Stimulated activated CD8-positive, alpha-beta memory T cell treated with anti-CD3 and anti-CD28 coated beads, Interleukin-7, amount 100 ng/mL, for 4 hours (primary cell): ENCODE results near the gene SYNM.
A peak's percentile ranks its signal among the peaks of the same experiment; 100 is the strongest.
"Not testable (repeated sequence)": the region's sequence is repeated elsewhere in the genome, so short reads cannot be mapped to it uniquely, and the experiment has no call there.

Experiments
- DNase-seq, 2 donors: peaks; one replicate each; pipeline ENCODE4 v3.0.0-alpha.2; 2020; ENCODE audit warnings: low read depth in 2 of 2

SYNM gene, protein sequence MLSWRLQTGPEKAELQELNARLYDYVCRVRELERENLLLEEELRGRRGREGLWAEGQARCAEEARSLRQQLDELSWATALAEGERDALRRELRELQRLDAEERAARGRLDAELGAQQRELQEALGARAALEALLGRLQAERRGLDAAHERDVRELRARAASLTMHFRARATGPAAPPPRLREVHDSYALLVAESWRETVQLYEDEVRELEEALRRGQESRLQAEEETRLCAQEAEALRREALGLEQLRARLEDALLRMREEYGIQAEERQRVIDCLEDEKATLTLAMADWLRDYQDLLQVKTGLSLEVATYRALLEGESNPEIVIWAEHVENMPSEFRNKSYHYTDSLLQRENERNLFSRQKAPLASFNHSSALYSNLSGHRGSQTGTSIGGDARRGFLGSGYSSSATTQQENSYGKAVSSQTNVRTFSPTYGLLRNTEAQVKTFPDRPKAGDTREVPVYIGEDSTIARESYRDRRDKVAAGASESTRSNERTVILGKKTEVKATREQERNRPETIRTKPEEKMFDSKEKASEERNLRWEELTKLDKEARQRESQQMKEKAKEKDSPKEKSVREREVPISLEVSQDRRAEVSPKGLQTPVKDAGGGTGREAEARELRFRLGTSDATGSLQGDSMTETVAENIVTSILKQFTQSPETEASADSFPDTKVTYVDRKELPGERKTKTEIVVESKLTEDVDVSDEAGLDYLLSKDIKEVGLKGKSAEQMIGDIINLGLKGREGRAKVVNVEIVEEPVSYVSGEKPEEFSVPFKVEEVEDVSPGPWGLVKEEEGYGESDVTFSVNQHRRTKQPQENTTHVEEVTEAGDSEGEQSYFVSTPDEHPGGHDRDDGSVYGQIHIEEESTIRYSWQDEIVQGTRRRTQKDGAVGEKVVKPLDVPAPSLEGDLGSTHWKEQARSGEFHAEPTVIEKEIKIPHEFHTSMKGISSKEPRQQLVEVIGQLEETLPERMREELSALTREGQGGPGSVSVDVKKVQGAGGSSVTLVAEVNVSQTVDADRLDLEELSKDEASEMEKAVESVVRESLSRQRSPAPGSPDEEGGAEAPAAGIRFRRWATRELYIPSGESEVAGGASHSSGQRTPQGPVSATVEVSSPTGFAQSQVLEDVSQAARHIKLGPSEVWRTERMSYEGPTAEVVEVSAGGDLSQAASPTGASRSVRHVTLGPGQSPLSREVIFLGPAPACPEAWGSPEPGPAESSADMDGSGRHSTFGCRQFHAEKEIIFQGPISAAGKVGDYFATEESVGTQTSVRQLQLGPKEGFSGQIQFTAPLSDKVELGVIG (N-terminal part only)

DNA sequence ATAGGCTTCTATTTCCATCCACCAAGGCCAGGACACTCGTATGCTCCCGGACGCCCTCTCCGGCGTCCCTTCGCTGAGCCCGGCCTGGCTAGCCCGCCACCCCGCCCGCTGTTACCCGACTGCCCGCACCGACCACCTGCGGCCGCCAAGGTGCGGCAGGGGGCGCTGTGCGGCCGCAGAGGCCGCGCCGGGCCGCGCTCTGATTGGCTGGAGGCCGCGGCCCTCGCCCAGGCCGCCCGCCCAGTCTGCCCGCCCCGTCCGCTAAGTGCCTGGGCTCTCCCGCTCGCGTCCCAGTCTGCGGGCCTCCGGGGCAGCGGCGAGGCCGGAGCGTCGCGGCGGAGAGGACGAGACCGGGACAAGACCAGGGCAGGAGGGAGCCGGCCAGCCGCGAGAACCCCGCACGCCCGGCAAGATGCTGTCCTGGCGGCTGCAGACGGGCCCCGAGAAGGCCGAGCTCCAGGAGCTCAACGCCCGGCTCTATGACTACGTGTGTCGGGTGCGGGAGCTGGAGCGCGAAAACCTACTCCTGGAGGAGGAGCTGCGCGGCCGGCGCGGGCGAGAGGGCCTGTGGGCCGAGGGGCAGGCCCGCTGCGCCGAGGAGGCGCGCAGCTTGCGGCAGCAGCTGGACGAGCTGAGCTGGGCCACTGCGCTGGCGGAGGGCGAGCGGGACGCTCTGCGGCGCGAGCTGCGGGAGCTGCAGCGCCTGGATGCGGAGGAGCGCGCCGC is at the start of gene SYNM:
Gene SYNM, plus strand, starts transcription at position 293 of the 726 bp plus-strand sequence. Its CDS starts 120 bp downstream, at position 413.
- DNase-seq = no peak

DNA sequence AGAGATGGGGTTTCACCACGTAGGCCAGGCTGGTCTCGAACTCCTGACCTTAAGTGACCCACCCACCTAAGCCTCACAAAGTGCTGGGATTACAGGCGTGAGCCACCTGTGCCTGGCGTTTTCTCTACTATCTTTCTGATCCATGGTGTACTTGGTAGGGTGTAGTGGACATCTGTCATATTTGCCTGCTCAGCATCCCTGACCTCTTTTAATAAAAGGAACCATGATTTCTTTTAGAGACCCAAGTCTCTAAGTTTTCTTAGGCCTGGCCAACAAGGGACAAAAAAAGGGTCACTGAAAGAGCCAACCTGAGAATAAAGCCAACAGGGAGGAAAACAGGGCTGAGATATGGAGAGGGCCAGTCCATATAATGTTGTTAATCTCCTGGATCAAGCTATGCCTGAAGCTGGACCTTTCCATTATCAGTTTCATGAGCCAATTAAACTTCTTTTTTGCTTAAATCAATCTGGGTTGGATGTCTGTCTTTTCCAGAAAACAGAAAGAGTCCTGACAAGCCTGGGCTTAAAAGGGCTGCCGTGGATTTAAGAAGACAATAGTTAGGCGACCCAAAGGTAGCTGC is 49.2 kb upstream of the SYNM start:
- DNase-seq = no peak

DNA sequence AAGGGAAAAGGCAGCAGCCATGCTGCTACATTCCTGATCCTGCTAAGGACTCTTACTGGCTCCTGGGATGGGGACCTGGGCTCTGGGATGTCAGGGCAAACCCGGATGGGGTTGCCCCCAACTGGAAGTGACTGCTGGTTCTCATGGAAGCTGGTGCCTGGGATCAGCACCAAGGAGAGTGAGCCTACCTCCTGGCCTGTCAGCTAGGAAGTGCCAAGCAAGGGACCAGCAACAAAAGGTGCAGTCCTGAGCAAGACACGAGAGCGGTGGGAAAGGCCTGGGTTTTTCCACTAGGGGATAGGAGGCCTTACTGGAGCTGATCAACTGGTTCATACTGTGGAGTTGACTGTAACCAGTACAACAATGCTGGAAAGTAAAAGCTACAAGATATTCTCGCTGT is 47.9 kb upstream of the SYNM start:
- DNase-seq = no peak

DNA sequence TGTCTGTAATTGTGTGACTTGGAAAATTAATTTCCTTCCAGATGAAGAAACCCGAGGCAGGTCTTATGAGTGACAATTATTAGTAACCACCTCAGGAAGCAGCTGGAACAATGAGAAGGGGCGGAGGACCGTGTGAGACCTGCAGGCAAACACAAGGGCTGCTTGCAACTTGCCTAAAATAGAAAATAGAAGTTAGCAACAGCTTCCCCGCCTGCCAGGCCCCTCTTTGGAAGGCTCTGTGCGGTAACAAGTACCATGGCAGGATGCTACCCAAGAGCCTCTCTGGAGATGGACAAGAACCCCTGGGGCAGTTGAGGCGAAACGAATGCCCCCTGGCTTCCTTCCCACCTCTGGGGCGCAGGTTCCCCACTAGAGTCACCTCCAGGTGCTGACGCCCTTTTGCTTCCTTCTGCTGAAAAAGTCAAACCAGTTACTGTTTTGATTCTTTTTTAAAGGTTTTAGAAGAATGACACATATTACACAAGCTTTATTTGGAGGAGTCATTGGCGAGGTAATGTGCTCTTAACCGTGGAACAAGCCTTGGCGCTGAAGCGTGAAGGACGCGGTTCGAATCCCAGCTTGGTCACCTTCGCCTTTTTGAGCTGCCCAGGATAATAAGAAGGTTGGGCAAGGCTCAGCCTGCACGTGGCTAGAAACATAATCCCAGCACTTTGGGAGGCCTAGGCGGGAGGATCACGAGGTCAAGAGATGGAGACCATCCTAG is 47.0 kb upstream of the SYNM start:
- DNase-seq = no peak

DNA sequence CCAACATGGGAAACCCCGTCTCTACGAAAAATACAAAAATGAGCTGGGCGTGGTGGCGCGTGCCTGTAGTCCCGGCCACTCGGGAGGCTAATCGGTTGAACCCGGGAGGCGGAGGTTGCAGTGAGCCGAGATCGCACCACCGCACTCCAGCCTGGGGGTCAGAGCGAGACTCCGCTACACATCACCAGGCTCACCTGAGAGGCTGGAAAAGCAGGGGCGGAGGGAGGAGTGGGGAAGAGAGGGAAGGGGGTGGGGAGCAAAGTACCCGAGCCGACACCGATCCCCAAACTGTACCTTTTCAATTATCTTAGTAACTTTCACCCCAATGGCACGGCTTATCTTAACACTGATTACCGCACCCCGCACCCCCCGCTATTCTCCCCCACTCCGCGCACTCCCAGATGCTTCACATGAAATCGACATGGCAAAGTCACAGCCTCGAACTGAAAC is 46.4 kb upstream of the SYNM start:
- DNase-seq = no peak

DNA sequence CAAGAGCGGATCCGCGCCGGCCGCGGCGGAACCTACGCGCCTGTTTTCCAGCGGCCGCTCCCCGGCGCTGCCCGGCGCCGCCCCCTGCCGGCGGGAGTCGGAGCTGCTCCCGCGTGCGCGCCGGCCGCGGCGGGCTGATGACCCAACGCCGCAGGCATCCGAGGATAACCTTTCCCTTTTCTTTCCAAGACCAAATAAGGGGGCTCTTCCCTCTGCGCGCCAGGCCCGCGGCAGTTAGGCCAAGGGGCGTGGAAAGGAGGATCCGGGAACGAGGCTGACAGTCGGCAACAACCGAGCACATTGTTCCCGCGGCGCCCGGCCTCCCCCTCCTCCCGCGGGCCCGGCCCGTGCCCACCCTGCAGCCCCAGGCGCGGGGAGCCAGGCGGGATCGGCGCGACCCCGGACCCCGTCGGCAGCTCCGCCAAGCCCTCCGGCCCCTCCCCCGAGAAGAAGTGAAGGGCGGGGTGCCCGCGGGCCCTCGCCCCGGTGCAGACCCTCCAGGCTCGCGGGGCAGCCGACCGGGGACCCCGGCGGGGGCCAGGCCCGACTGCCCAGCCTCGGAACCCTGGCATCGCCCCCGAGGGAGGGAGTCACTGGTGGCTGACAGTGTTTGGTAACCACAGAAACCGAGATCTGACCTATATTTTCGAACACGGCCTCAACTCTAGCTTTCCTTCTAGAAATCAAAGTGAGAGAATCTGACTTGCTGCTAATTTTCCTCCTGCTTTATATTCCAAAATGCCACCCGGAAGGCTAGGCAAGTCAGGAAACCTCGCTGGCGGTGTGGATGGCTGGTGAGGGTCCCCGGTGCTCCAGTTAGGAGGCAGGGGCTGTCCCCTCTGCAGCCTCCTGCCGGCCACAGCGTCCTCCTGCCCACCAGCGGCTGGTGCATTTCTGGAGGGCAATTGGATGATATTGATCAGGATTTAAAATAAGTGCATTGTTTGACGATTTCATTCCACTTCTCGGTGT is 45.6 kb upstream of the SYNM start:
- peak in 1 of 2 donors; percentile 27 for DNase-seq

DNA sequence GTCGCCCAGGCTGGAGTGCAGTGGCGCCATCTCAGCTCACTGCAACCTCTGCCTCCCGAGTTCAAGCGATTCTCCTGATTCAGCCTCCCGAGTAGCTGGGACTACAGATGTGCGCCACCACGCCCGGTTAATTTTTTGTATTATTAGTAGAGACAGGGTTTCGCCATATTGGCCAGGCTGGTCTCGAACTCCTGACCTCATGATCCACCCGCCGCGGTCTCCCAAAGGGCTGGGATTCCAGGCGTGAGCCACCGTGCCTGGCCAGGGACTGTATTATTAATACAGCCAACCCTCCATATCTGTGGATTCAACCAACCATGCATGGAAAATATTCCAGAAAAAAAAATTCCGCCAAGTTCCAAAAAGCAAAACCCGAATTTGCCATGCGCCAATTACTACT is 44.7 kb upstream of the SYNM start:
- not testable (repeated sequence) for DNase-seq

DNA sequence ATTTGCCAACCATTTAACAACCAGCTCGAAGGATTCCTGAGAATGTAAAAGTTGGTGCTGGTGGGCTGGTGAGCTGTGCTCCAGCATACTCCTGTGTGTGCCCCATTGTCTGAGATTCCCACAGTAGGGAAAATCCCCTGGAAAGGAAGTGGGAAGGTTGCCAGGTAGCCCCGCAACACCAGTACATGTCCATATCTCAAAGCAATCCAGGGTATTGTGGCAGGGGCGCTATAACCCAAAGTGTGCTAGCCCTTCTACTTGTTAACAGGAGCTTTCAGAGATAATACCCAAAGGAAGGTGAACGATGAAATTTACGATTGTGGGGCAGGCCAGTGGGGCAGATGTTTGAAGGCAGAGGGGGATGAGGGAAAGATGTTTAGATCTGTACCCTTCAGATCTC is 42.7 kb upstream of the SYNM start:
- DNase-seq = no peak

DNA sequence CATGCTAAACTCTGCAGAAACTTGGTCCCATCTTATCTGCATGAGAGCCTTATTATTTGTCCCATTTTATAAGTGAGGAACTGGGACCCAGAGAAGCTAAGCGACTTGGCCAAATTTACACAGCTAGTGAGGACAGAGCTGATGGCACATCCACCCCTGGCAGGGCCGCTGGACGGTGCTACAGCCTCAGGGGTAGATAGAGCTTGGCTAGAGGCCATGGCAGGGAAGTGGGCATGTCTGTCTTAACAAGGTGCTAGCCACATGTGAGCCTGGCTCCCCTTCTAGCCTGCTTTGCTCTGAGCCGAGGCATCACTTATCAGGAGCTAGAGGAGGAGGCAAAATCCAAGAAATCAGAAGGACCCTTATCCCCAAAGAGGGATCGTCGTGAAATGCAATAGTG is 36.7 kb upstream of the SYNM start:
- no peak for DNase-seq

DNA sequence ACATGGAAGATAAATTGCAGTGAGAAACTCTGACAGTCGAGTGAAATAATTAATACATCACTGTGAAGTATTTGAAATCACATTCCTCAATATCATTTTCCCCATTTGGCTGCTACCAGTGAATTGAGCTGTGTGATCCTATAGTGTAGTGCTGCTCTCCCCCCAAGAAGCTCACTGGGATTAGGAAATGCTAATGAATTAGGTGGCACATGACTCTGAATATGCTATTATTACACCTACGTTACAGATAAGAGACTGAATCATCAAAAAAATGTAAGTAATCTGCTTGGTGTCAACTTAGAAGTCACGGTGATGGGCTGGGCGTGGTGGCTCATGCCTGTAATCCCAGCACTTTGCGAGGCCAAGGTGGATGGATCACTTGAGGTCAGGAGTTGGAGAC is 34.7 kb upstream of the SYNM start:
- DNase-seq = no peak

DNA sequence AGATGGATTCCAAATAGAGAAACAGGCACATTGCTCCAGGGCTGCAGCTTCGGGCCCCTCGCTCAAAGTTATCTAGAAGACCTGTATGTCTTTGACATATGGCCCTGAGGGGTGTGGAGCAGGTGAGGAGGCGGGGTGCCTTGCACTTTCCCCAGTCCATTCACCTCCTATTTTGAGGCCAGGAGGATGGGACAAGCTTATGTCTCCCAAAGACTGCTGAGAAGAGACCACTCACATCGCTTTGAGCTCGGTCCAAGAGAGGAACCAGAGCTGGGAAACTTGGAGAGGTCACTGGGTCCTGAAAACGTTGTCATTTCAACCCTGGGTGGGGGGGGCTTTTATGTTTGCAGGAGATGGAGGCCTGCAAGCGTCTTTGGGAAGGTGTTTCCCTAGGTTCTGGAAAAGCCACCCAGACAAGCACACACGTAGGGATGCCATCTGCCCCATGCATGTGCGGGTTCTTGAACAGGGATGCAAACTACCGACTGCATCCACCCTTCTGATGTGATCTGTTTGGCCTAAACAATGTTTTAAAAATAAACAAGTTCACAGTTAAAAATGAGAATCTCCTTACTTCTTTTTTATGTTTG is 33.7 kb upstream of the SYNM start:
- no peak for DNase-seq

DNA sequence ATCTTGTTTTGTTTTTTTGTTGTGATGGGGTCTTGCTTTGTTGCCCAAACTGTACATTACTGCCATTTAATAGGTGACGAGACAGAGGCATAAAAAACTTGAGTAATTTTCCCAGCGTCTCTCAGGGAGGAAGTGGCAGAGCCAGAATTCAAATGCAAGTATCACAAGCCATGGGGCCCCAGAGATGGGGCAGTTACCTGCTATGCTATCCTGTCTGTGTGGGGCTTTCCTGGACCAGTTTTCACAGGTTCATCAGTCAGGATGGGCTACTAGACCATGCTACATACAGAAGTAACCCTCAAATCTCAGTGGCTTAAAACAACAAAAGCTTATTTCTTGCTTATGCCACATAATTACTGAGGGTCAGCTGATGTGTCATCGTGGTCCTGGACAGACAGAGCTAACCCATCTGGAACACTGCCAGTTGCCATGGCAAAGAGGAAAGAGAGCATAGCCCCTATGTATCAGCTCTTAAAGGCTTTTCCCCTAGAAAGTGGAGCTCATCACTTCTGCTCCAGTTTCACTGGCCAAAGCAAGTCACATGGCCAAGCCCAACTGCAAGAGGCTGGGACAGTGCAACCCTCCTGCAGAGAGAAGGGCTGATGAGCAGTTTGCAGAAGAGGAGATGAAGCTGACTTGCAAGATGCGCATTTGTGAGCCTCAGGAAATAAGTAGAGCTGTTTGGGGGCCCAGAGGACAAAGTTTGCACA is 31.7 kb upstream of the SYNM start:
- DNase-seq = no peak

DNA sequence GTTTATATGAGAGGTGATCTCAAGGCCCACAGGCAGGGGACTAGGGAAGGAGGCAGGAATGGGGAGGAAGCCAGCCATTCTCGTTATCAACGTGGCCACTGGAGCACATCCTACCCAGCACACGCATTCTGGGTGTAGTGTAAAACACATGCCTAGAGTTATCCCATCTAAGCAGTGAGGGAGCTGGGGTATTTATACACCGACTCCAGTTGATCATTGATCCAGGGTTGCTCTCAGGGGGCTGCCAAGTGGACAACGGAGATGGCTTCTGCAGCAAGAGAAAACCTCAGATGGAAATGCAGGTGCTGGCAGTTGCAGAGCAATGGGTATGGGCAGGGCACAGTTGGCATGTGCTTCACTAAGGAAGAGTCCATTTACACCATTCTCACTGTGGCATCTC is 30.4 kb upstream of the SYNM start:
- DNase-seq = no peak

DNA sequence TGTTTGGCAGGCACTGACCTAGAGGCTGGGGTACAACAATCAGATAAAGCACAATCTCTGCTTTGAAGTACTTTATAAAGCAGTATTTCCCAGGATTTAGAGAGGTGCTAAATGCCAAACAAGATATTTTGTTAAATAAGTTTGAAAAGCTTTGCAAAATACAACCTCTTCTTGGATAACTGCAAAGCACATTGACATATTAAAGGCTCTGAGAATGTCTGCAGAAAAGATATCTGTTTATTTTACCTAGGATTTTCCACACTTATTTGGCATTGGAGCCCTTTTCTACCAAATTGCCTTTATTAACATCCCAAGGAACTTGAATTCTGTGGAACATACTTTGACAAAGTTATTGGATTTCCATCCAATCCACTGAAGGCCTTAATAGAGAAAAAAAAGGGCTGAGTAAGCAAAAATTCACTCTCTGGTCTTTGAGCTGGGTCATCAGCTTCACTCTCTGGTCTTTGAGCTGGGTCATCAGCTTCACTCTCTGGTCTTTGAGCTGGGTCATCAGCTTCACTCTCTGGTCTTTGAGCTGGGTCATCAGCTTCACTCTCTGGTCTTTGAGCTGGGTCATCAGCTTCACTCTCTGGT is 29.7 kb upstream of the SYNM start:
- not testable (repeated sequence) for DNase-seq

DNA sequence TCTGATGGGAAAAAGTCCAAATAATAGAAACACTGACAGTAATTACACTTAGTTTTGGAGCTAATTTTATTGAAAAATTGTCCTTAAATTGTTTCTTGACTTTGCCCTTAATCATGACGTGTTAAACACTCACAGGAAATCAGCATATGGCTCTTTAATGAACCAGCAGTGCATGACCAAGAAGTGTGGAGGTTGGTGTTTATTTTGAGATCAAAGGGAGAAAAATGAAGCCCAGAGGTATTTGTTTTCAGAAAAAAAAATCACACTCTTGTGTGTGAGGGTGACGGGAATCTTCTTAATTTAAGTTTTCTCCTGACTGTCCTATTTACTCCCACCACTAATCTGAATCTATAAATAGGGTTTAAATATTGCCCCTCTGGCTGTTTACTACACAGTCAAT is 28.8 kb upstream of the SYNM start:
- DNase-seq = no peak

DNA sequence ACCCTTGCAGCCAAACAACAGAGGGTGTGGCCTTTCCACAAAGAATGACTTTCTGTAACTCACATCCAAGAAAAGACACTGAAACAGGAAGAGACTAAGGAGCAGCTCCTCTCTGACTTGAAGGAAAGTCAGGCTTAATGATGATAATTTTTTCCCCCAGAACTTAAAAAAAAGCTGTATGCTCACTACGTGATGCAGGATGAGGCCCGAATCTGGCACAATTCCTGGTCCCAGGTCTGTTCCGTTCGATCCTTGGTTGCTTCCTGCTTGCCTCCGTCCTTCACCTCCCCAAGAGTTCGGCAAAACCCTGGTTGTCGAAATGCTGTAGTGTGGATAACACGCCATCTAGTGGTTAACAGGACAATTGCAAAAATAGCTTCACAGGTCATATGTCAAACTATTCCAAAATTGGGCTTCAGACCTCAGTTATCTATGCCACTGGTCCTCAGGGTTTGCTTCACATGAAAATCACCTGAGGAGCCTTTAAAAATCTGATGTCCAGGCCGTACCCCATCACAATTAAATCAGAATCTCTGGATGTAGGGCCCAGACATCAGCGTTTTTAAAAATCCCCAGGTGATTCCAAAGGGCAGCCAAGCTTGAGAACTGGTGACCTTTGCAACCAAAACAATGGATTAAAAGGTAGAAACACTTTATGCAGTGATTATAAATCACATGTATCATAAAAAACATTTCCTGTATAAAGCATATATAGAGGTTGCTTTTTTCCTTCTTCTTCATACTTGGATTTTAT is 28.1 kb upstream of the SYNM start:
- DNase-seq = peak in 1 of 2 donors; percentile 18

DNA sequence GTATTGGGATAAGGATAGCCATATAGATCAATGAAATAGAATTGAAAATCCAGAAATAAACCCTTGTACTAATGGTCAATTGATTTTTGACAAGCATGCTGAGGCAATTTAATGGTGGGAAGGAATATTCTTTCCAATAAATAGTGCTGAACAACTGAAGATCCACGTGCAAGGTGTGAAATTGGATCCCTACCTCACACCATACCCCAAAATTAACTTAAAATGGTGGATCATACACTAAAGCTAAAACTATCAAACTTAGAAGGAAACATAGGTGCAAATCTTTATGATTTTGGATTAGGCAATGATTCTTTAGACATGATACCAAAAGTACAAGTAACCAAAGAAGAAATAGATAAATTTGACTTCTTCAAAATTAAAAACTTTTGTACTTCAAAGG is 22.1 kb upstream of the SYNM start:
- DNase-seq = no peak
